ENCODE data around the gene CUEDC1.

- TF ChIP-seq, protein P1, sequence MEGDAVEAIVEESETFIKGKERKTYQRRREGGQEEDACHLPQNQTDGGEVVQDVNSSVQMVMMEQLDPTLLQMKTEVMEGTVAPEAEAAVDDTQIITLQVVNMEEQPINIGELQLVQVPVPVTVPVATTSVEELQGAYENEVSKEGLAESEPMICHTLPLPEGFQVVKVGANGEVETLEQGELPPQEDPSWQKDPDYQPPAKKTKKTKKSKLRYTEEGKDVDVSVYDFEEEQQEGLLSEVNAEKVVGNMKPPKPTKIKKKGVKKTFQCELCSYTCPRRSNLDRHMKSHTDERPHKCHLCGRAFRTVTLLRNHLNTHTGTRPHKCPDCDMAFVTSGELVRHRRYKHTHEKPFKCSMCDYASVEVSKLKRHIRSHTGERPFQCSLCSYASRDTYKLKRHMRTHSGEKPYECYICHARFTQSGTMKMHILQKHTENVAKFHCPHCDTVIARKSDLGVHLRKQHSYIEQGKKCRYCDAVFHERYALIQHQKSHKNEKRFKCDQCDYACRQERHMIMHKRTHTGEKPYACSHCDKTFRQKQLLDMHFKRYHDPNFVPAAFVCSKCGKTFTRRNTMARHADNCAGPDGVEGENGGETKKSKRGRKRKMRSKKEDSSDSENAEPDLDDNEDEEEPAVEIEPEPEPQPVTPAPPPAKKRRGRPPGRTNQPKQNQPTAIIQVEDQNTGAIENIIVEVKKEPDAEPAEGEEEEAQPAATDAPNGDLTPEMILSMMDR (IDR thresholded peaks at IDR 0.05 in 4 of 5, conservative IDR thresholded peaks at IDR 0.05 in 1 of 5) = no peak
- TF ChIP-seq POLR2A (IDR thresholded peaks at IDR 0.05) = no peak
Measured at GRCh38 chr17:57968456-57968855, 13.2 kb upstream of the CUEDC1 start.
